Measurements from ENCODE around the gene NCOA5.

- TF ChIP-seq CTCF (IDR thresholded peaks at IDR 0.05) (no peak), USF2 (CRISPR knock-in tag; IDR thresholded peaks at IDR 0.05) (no peak), TEAD4 (CRISPR knock-in tag; IDR thresholded peaks at IDR 0.05) (no peak), NFATC4 (CRISPR knock-in tag; IDR thresholded peaks at IDR 0.05) (no peak), SP1 (CRISPR knock-in tag; conservative IDR thresholded peaks at IDR 0.05) (no peak), ERG (CRISPR knock-in tag; IDR thresholded peaks at IDR 0.05) (no peak), AFF4 (CRISPR knock-in tag; IDR thresholded peaks at IDR 0.05; ENCODE audit: borderline replicate concordance) (no peak), MAX (CRISPR knock-in tag; IDR thresholded peaks at IDR 0.05) (no peak), NFE2L1 (CRISPR knock-in tag; IDR thresholded peaks at IDR 0.05) (no peak)
These were observed 1.2 kb downstream of the NCOA5 start for GRCh38 chr20:46088409-46089166.
